ENCODE measurements around the gene PAQR7.
A peak's percentile ranks its signal among the peaks of the same experiment; 100 is the strongest.
"Not testable (repeated sequence)": the region's sequence is repeated elsewhere in the genome, so short reads cannot be mapped to it uniquely, and the experiment has no call there.

Gene PAQR7

DNA sequence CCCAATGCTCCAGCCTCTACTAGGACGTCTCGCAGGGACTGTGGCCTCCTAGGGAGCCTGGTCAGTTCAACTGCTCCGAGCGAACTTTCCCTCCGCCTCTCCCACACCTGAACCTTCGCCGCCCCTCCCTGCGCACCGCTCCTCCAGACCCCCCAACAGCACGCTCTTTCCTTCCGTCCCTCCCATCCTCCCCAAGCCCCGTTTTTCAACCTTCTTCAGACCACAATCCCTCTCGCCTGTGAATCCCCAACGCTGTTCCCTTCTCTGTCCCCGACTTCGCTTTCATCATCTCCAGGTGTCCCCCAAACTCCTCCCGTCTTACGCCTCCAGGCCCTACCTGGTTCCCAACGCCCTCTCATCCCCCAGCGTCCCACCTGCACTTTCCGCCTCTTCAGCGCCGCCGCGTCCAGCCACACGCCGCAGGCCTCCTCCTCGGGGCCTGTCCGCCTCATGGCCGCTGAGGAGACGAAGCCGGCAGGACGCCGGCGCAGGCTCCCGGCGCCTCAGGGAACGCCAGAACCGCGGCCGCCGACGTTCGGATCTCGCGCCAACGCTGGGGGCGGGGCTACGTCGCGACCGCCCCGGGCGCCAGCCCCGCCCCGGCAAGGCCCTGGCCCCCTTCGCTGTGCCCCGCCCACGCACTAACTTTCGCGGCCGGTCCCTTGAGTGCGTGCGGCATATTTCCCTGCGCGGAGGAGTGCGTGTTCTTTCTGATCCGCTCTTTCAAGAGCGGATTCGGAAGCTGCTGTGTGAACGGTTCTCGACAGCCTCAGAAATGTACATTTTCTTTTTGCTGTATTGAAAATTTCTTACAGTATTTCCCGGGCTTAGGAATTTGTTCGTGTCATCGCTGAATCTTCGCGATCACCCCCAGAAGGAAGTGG lies 16.4 kb downstream of the PAQR7 start, which contains the start of gene AUNIP:
Gene AUNIP (minus strand): TSS at position 552 of the 884 bp plus-strand sequence. CDS start 100 bp downstream, at position 452.
- Histone ChIP-seq H3K27ac (ENCODE audit: low read depth, low read length) (peak within 1 kb of the TSS; percentile 72), H3K4me1 (ENCODE audit: insufficient read depth, low read length) (peaks cover 9% of the 10 kb centered on the region), H3K36me3 (ENCODE audit: insufficient read depth, low read length) (peaks cover 13% of the 10 kb centered on the region), H3K9me3 (ENCODE audit: low read length) (no peaks in the 10 kb centered on the region), H3K9ac (ENCODE audit: low read length) (peak within 1 kb of the TSS; percentile 81), H3K27me3 (ENCODE audit: control insufficient read depth in 1 of 2, insufficient read depth in 2 of 2, low read length in 2 of 2) (no peaks in the 10 kb centered on the region), H3K4me3 (ENCODE audit: low read depth in 1 of 2, low read length in 2 of 2) (peak within 1 kb of the TSS; percentile 38 to 79)

DNA sequence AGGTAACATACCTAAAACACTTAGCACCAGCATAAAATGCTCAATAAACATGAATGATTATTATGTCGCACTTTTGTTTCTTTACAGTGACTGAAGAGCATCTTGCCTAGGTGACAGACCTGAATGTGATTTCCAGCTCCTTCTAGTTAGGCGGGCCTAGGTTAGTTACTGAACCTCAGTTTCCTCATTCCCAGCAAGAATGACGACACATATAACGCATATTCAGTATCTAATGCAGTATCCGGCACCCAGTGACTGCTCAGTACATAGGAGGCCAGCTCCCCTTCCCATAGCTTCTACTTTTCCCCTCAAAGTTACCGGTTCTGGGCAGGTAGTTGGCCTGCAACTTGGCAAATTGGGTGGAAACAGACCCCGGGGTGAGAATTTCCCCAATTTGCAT lies 17.0 kb downstream of the PAQR7 start:
- no peak overlapping the region for H3K9ac ChIP-seq (ENCODE audit: low read length)
- no peaks in the 10 kb centered on the region for H3K9me3 ChIP-seq (ENCODE audit: low read length)
- H3K27ac ChIP-seq (ENCODE audit: low read depth, low read length): no peak overlapping the region
- peaks cover 9% of the 10 kb centered on the region for H3K4me1 ChIP-seq (ENCODE audit: insufficient read depth, low read length)
- H3K27me3 ChIP-seq (ENCODE audit: control insufficient read depth in 1 of 2, insufficient read depth in 2 of 2, low read length in 2 of 2): no peaks in the 10 kb centered on the region
- H3K4me3 ChIP-seq (ENCODE audit: low read depth in 1 of 2, low read length in 2 of 2): peak overlapping the region in 1 of 2 donors; percentile 79
- peaks cover 11% of the 10 kb centered on the region for H3K36me3 ChIP-seq (ENCODE audit: insufficient read depth, low read length)

DNA sequence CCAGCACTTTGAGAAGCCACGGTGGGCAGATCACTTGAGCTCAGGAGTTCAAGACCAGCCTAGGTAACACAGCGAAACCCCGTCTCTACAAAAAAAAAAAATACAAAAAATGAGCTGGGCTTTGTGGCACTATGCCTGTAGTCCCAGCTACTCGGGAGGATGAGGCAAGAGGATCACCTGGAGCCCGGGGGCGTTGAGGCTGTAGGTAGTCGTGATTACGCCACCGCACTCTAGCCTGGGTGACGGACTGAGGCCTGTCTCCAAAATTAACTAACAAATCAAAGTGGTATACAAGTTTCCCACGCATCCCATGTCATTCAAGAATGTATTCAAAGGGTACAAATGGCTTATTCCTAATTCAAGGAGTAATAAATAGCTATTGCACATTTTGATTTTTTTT lies 18.7 kb downstream of the PAQR7 start:
- no peaks in the 10 kb centered on the region for H3K9me3 ChIP-seq (ENCODE audit: low read length)
- no peaks in the 10 kb centered on the region for H3K27me3 ChIP-seq (ENCODE audit: control insufficient read depth in 1 of 2, insufficient read depth in 2 of 2, low read length in 2 of 2)
- H3K4me3 ChIP-seq (ENCODE audit: low read depth in 1 of 2, low read length in 2 of 2): no peak overlapping the region
- no peak overlapping the region for H3K27ac ChIP-seq (ENCODE audit: low read depth, low read length)
- peaks cover 9% of the 10 kb centered on the region for H3K4me1 ChIP-seq (ENCODE audit: insufficient read depth, low read length)
- no peaks in the 10 kb centered on the region for H3K36me3 ChIP-seq (ENCODE audit: insufficient read depth, low read length)
- no peak overlapping the region for H3K9ac ChIP-seq (ENCODE audit: low read length)

DNA sequence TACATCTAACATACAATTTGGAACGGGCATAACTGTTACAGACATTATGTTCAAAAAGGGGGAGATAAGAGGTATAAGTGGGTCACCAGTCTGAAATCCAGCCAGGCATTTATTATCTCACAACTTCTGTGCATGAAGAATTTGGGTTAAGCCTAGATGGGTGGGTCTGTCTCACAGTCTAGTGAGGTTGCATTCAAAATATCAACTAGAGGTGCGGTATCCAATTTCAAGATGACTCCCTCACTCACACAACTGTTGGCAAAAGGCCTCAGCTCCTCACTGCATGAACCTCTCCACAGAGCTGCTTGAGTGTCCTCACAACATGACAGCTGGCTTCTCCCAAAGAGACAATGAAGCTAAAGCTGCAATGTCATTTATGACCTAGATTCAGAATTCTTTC lies 21.0 kb downstream of the PAQR7 start:
- no peaks in the 10 kb centered on the region for H3K36me3 ChIP-seq (ENCODE audit: insufficient read depth, low read length)
- H3K9ac ChIP-seq (ENCODE audit: low read length): no peak overlapping the region
- no peaks in the 10 kb centered on the region for H3K9me3 ChIP-seq (ENCODE audit: low read length)

DNA sequence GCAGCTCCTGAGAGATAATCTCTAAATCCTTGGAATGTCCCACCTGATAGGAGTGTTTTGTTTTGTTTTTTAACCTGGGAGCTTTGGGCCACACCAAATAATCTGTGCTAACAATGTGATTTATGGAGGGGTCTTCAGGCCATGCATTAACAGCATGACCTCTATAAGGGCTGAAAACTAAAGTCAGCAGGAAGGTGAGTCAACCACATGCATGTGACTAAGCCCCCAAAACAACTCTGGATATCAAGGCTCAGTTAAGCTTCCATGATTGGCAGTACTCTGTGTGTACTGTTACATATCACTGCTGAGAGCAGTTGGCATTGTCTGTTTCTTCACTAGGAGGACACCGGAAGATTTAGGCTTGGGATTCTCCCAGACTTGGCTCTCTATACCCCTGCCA lies 27.0 kb downstream of the PAQR7 start:
- no peaks in the 10 kb centered on the region for H3K9me3 ChIP-seq (ENCODE audit: low read length)
- H3K4me1 ChIP-seq (ENCODE audit: insufficient read depth, low read length): no peaks in the 10 kb centered on the region
- no peaks in the 10 kb centered on the region for H3K27me3 ChIP-seq (ENCODE audit: control insufficient read depth in 1 of 2, insufficient read depth in 2 of 2, low read length in 2 of 2)
- H3K9ac ChIP-seq (ENCODE audit: low read length): no peak overlapping the region
- H3K4me3 ChIP-seq (ENCODE audit: low read depth in 1 of 2, low read length in 2 of 2): no peak overlapping the region
- no peak overlapping the region for H3K27ac ChIP-seq (ENCODE audit: low read depth, low read length)
- H3K36me3 ChIP-seq (ENCODE audit: insufficient read depth, low read length): no peaks in the 10 kb centered on the region

More for the DNA sequence above, 21.0 kb downstream of the PAQR7 start:
- H3K4me1 ChIP-seq (ENCODE audit: insufficient read depth, low read length): peaks cover 9% of the 10 kb centered on the region
- no peak overlapping the region for H3K4me3 ChIP-seq (ENCODE audit: low read depth in 1 of 2, low read length in 2 of 2)
- H3K27ac ChIP-seq (ENCODE audit: low read depth, low read length): no peak overlapping the region
- H3K27me3 ChIP-seq (ENCODE audit: control insufficient read depth in 1 of 2, insufficient read depth in 2 of 2, low read length in 2 of 2): no peaks in the 10 kb centered on the region

DNA sequence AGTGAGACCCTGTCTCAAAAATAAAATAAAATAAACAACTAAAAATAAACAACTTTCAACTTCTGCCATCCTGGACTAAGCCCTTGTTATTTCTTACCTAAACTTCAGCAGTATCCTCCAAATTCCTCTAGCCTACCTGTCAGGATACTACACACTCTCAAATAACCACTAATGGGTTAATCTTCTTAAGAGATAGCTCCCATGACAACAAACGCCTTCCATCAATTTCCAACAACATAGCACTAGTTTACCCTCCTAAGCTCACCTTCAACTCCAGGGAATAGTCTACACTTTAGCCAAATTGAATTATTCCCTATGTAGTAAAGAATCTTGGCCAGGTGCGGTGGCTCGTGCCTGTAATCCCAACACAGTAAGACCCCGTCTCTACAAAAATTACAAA lies 27.6 kb downstream of the PAQR7 start:
- Histone ChIP-seq H3K9me3 (ENCODE audit: low read length) (no peaks in the 10 kb centered on the region), H3K27ac (ENCODE audit: low read depth, low read length) (no peak overlapping the region), H3K9ac (ENCODE audit: low read length) (no peak overlapping the region), H3K4me1 (ENCODE audit: insufficient read depth, low read length) (no peaks in the 10 kb centered on the region), H3K36me3 (ENCODE audit: insufficient read depth, low read length) (no peaks in the 10 kb centered on the region), H3K27me3 (ENCODE audit: control insufficient read depth in 1 of 2, insufficient read depth in 2 of 2, low read length in 2 of 2) (no peaks in the 10 kb centered on the region), H3K4me3 (ENCODE audit: low read depth in 1 of 2, low read length in 2 of 2) (no peak overlapping the region)

DNA sequence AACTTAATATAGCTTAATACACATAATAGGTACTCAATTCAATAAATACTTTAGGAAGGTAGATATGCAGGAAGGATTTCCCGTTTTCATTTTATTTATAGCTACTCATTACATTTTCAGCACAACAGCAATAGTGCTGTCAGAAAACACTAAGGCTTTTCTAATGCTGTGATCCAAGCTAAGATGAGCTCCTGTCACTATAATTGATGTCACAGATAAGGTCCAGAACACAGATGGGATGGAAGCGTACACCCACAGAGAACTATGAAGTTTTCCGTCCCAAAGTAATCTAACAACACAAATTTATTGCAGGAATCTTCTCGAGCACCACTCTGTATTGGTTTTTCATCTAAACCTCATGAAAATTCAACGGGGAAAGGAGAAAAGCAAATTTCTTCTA lies 29.8 kb downstream of the PAQR7 start:
- Histone ChIP-seq H3K27me3 (ENCODE audit: control insufficient read depth in 1 of 2, insufficient read depth in 2 of 2, low read length in 2 of 2) (no peaks in the 10 kb centered on the region), H3K36me3 (ENCODE audit: insufficient read depth, low read length) (no peaks in the 10 kb centered on the region), H3K4me3 (ENCODE audit: low read depth in 1 of 2, low read length in 2 of 2) (no peak overlapping the region), H3K4me1 (ENCODE audit: insufficient read depth, low read length) (no peaks in the 10 kb centered on the region), H3K9me3 (ENCODE audit: low read length) (no peaks in the 10 kb centered on the region), H3K9ac (ENCODE audit: low read length) (no peak overlapping the region), H3K27ac (ENCODE audit: low read depth, low read length) (no peak overlapping the region)

DNA sequence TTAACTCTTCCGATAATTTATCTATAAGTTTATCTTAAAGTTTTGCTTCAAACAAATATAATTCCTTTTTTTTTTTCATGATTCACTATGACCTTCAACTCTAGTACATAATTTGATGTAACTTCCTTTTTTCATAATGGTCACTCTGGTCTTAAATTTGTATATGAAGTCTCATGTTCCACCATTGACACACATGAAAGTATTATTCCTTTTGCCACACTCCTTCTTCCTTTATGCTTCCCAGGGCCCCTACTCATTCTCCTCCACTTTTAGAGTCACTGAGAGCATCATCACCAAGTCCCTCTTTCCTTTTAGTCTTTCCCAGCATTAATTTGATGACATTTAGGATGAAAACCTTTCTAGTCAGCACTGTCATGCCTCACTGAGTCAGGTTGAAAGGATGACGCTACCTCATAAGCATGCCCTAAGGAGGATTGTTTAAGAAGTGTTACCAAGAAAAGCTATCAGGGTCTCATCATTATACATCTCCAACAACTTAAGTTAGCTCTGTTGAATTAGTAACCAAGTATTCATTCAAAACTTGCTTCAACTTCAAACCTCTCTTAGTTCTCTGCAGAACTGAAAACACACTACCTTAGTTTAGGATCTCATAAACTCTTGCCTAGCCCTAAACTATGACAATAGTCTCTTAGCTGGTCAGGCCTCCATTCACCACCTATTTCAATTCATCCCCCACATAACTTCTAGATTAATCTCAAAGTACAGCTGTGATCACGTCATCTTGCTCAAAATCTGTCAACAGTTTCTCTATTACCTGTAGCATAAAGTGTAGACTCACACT lies 30.8 kb downstream of the PAQR7 start:
- H3K9ac ChIP-seq (ENCODE audit: low read length): no peak overlapping the region
- H3K27me3 ChIP-seq (ENCODE audit: control insufficient read depth in 1 of 2, insufficient read depth in 2 of 2, low read length in 2 of 2): no peaks in the 10 kb centered on the region
- no peak overlapping the region for H3K27ac ChIP-seq (ENCODE audit: low read depth, low read length)
- no peak overlapping the region for H3K4me3 ChIP-seq (ENCODE audit: low read depth in 1 of 2, low read length in 2 of 2)
- H3K36me3 ChIP-seq (ENCODE audit: insufficient read depth, low read length): no peaks in the 10 kb centered on the region
- no peaks in the 10 kb centered on the region for H3K4me1 ChIP-seq (ENCODE audit: insufficient read depth, low read length)
- H3K9me3 ChIP-seq (ENCODE audit: low read length): no peaks in the 10 kb centered on the region

DNA sequence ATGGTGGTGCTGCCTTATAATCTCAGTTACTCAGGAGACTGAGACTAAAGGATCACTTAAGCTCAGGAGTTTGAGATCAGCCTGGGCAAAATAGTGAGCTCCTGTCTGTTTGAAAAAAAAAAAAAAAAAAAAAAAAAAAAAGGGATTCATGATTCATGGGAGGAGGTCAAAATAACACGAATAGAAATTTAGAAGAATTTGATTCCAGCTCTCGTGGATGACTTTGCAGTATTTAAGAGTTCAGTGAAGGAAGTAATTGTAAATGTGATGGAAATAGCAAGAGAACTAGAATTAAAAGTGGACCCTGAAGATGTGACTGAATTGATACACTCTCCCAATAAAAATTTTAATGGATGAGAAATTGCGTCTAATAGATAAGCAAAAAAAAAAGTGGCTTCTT lies 32.0 kb downstream of the PAQR7 start:
- Histone ChIP-seq H3K9me3 (ENCODE audit: low read length) (no peaks in the 10 kb centered on the region), H3K36me3 (ENCODE audit: insufficient read depth, low read length) (no peaks in the 10 kb centered on the region), H3K9ac (ENCODE audit: low read length) (no peak overlapping the region), H3K4me1 (ENCODE audit: insufficient read depth, low read length) (no peaks in the 10 kb centered on the region), H3K27ac (ENCODE audit: low read depth, low read length) (no peak overlapping the region), H3K4me3 (ENCODE audit: low read depth in 1 of 2, low read length in 2 of 2) (no peak overlapping the region), H3K27me3 (ENCODE audit: control insufficient read depth in 1 of 2, insufficient read depth in 2 of 2, low read length in 2 of 2) (no peaks in the 10 kb centered on the region)

DNA sequence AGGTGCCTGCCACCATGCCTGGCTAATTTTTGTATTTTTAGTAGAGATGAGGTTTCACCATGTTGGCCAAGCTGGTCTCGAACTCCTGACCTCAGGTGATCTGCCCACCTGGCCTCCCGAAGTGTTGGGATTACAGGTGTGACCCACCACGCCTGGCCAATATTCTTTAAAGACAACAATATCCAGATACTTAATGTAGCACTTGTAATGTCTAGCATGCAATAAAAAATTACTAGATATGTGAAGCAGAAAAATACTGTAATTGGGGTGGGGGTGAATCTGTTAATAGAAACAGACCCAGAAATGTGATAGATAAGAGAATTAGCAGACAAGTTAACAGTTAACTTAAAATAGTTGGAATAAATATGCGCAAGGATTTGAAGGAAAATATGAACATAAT lies 35.7 kb downstream of the PAQR7 start:
- not testable (repeated sequence) for H3K4me1 ChIP-seq (ENCODE audit: insufficient read depth, low read length); H3K9me3 ChIP-seq (ENCODE audit: low read length); H3K27me3 ChIP-seq (ENCODE audit: control insufficient read depth in 1 of 2, insufficient read depth in 2 of 2, low read length in 2 of 2); H3K9ac ChIP-seq (ENCODE audit: low read length); H3K27ac ChIP-seq (ENCODE audit: low read depth, low read length); H3K4me3 ChIP-seq (ENCODE audit: low read depth in 1 of 2, low read length in 2 of 2)
- H3K36me3 ChIP-seq (ENCODE audit: insufficient read depth, low read length): peaks cover 16% of the 10 kb centered on the region

DNA sequence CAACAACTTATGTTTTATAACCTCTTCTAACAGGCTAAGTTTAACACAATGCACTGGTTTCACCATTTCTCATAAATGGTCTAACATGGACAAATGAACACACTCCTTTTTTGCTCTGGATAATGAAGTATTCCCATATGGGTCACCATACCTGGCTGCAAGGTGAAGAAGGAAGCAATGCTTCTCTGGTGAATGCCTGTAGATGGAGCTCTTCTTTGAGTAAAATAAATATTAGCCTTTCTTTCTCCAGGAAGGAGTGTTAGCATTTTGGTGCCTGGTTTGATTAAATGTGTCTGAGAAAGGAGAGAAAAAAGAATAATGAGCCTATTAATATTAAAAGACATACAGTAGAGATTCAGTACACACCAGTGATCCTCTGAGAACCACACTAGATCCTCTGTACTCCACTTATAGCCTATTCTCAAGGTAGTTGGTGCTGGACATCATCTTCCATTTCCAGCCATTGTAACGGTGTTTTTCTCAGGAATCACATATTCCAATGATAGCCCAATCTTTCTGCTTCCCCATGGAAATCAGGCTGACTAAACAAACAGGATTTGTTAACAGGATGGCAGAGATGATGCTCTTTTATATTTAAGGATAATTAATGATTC lies 38.1 kb downstream of the PAQR7 start:
- Histone ChIP-seq H3K4me3 (ENCODE audit: low read depth in 1 of 2, low read length in 2 of 2) (no peak overlapping the region), H3K4me1 (ENCODE audit: insufficient read depth, low read length) (no peaks in the 10 kb centered on the region), H3K27ac (ENCODE audit: low read depth, low read length) (no peak overlapping the region), H3K27me3 (ENCODE audit: control insufficient read depth in 1 of 2, insufficient read depth in 2 of 2, low read length in 2 of 2) (no peaks in the 10 kb centered on the region), H3K9me3 (ENCODE audit: low read length) (no peaks in the 10 kb centered on the region), H3K9ac (ENCODE audit: low read length) (no peak overlapping the region), H3K36me3 (ENCODE audit: insufficient read depth, low read length) (peaks cover 27% of the 10 kb centered on the region)
